T-cell (primary cell): ENCODE results near the gene TLR6. TPM values are rescaled to one million over a fixed set of nuclear protein-coding genes. Genes with fewer than 3 reads are reported as not detected.

Experiments used
- ATAC-seq, 4 experiments: fragments of 200-7000 bp in 3 of 4; fragments of 150-1000 bp in 1 of 4; cut with Tn5 transposase; replicated peaks in 1 of 4; 1 replicate in 3 of 4; 2 replicates in 1 of 4; pipeline ENCODE4 v1.10.0; 2021; ENCODE audit warnings: moderate library complexity in 3 of 4, mild to moderate bottlenecking in 2 of 4, moderate number of reproducible peaks in 1 of 4
- CTCF ChIA-PET, 2 donors: fragments of 300-600 bp; sonication (Branson Sonifier 250); formaldehyde crosslinking; loops; one replicate each; lab custom pipeline; 2022; ENCODE audit warnings: antibody characterized with exemption in 2 of 2; lab: Charles Lee
- POLR2A ChIA-PET, 2 donors: fragments of 300-600 bp; sonication (Branson Sonifier 250); formaldehyde crosslinking; loops; one replicate each; lab custom pipeline; 2022; ENCODE audit warnings: antibody characterized with exemption in 2 of 2; lab: Charles Lee
- DNase-seq, 35 experiments: peaks; one replicate each; pipeline versions ENCODE4 v3.0.0 to v3.0.0-alpha.2; 2013 to 2023
- H3K27ac ChIP-seq: one replicate; pipeline ENCODE4 v1.5.1; 2013; ENCODE audit warnings: low read length
- H3K27me3 ChIP-seq, 2 experiments: replicated peaks in 1 of 2; 1 replicate in 1 of 2; 2 replicates in 1 of 2; pipeline versions ENCODE4 v1.6.1 to v1.7.0; 2013; ENCODE audit warnings: low read length in 1 of 2, mixed read lengths in 1 of 2; ENCODE audit not compliant: control insufficient read depth in 2 of 2, insufficient read depth in 2 of 2; ENCODE audit errors: extremely low read depth in 1 of 2
- H3K36me3 ChIP-seq, 2 donors: 1 replicate in 1 of 2; 2 replicates in 1 of 2; pipeline versions ENCODE4 v1.6.1 to v1.7.0; 2013; ENCODE audit warnings: low read length in 1 of 2; ENCODE audit not compliant: control insufficient read depth in 2 of 2, insufficient read depth in 1 of 2; ENCODE audit errors: extremely low read depth in 1 of 2
- H3K4me1 ChIP-seq, 2 experiments: 1 replicate in 1 of 2; 2 replicates in 1 of 2; pipeline versions ENCODE4 v1.6.1 to v1.7.0; 2013; ENCODE audit warnings: low read length in 2 of 2, mixed read lengths in 1 of 2; ENCODE audit not compliant: insufficient read depth in 2 of 2, control insufficient read depth in 1 of 2; ENCODE audit errors: extremely low read depth in 1 of 2
- H3K4me3 ChIP-seq, 2 donors: 1 replicate in 1 of 2; 2 replicates in 1 of 2; pipeline versions ENCODE4 v1.5.1 to v1.7.0; 2013; ENCODE audit warnings: mild to moderate bottlenecking in 2 of 2, low read length in 1 of 2, moderate library complexity in 1 of 2; ENCODE audit not compliant: control insufficient read depth in 1 of 2; ENCODE audit errors: extremely low read depth in 1 of 2
- H3K9me3 ChIP-seq: 2 replicates; pipeline ENCODE4 v1.7.0; 2013
- H3K27ac Mint-ChIP-seq, 2 donors: one replicate each; pipeline ENCODE4 v1.8.0; 2020 to 2021; ENCODE audit warnings: mild to moderate bottlenecking in 2 of 2, mixed read lengths in 2 of 2
- H3K27me3 Mint-ChIP-seq, 2 donors: one replicate each; pipeline ENCODE4 v1.8.0; 2021 to 2022; ENCODE audit warnings: mixed read lengths in 2 of 2
- H3K36me3 Mint-ChIP-seq: one replicate; pipeline ENCODE4 v1.8.0; 2021; ENCODE audit warnings: mixed read lengths
- H3K4me1 Mint-ChIP-seq, 3 donors: one replicate each; pipeline ENCODE4 v1.8.0; 2020 to 2022; ENCODE audit warnings: mixed read lengths in 3 of 3, mild to moderate bottlenecking in 1 of 3
- H3K4me3 Mint-ChIP-seq, 3 donors: one replicate each; pipeline ENCODE4 v1.8.0; 2020 to 2022; ENCODE audit warnings: mild to moderate bottlenecking in 3 of 3, mixed read lengths in 3 of 3, moderate library complexity in 3 of 3
- H3K9me3 Mint-ChIP-seq, 3 donors: one replicate each; pipeline ENCODE4 v1.8.0; 2020 to 2022; ENCODE audit warnings: mixed read lengths in 3 of 3
- WGBS: methylation state at CpG from one replicate; pipeline ENCODE4 v1.1.5; 2013; ENCODE audit warnings: missing lambda C conversion rate; ENCODE audit not compliant: insufficient coverage; 5-methylcytosine and 5-hydroxymethylcytosine counted together
- total RNA-seq, 35 experiments: library from RNA in 6 of 35; stranded (reverse) in 6 of 35; fragments of 120-200 nt in 1 of 35; gene quantifications; one replicate each; pipeline versions ENCODE4 v1.2.1 to v1.2.4 and lab custom pipeline; 2013 to 2026

Gene TLR6
- total RNA-seq, 5 donors from 2014 or later (not counting 1 experiment from before 2014, with no cell fraction given): 2.3 to 7.7 (median 3.2) TPM

- DNase-seq: no peak
- Histone ChIP-seq H3K27me3 (no peaks in the 10 kb centered on the region), H3K27ac (no peak overlapping the region), H3K4me3 (no peak overlapping the region), H3K9me3 (no peaks in the 10 kb centered on the region), H3K36me3 (no peaks in the 10 kb centered on the region), H3K4me1 (peaks cover 3 to 4% of the 10 kb centered on the region in 2 experiments)
- Mint-ChIP-seq H3K27ac (no peak overlapping the region), H3K9me3 (peaks cover 13 to 16% (median 14%) of the 10 kb centered on the region in 3 donors), H3K4me1 (peaks cover 20 to 35% (median 22%) of the 10 kb centered on the region in 3 donors), H3K36me3 (peaks cover 29% of the 10 kb centered on the region), H3K4me3 (no peak overlapping the region), H3K27me3 (no peaks in the 10 kb centered on the region)
- ATAC-seq: no peak
- CTCF ChIA-PET: interaction anchor here in 1 of 2 donors (1.7 kb wide), 1 partner anchor 27 kb away, joined by 4 read pairs; no protein-coding TSS in a partner anchor
- POLR2A ChIA-PET: interaction anchor here in 1 of 2 donors (0.6 kb wide), 1 partner anchor 11 kb away, joined by 8 read pairs; no protein-coding TSS in a partner anchor
- WGBS: no CpG with 5 or more reads among the region's 4 CpGs
Measured at GRCh38 chr4:38834570-38834969, 22.0 kb downstream of the TLR6 start.

GRCh38 chr4:38832624-38833528 is 23.7 kb downstream of the TLR6 start:
- POLR2A ChIA-PET: no interaction called here
- H3K36me3 ChIP-seq: no peaks in the 10 kb centered on the region
- Mint-ChIP-seq H3K36me3 (peaks cover 27% of the 10 kb centered on the region), H3K27me3 (no peaks in the 10 kb centered on the region), H3K9me3 (peaks cover 13 to 16% (median 14%) of the 10 kb centered on the region in 3 donors), H3K4me3 (no peak overlapping the region), H3K27ac (no peak overlapping the region), H3K4me1 (peaks cover 10 to 23% (median 11%) of the 10 kb centered on the region in 3 donors)
- 94% methylated on average over 6 of the region's 7 CpGs for WGBS
- no peak overlapping the region for H3K27ac ChIP-seq
- H3K27me3 ChIP-seq: no peaks in the 10 kb centered on the region
- H3K9me3 ChIP-seq: no peaks in the 10 kb centered on the region
- no peak for DNase-seq
- CTCF ChIA-PET: interaction anchor here in 1 of 2 donors (1.7 kb wide), 1 partner anchor 28 kb away, joined by 4 read pairs; no protein-coding TSS in a partner anchor
- no peak for ATAC-seq
- H3K4me1 ChIP-seq: peaks cover 0 to 3% of the 10 kb centered on the region in 2 experiments
- no peak overlapping the region for H3K4me3 ChIP-seq

- H3K4me3 Mint-ChIP-seq: no peak overlapping the region
- peaks cover 3 to 16% (median 5%) of the 10 kb centered on the region in 3 donors for H3K4me1 Mint-ChIP-seq
- ChIA-PET CTCF (interaction anchor here in 1 of 2 donors (0.6 kb wide), 1 partner anchor 748 kb away, joined by 9 read pairs; no protein-coding TSS in a partner anchor), POLR2A (no interaction called here)
- Histone ChIP-seq H3K4me1 (peaks cover 0 to 3% of the 10 kb centered on the region in 2 experiments), H3K27ac (no peak overlapping the region), H3K4me3 (no peak overlapping the region), H3K36me3 (no peaks in the 10 kb centered on the region), H3K27me3 (no peaks in the 10 kb centered on the region), H3K9me3 (no peaks in the 10 kb centered on the region)
- no peak for DNase-seq
- peaks cover 30% of the 10 kb centered on the region for H3K36me3 Mint-ChIP-seq
- H3K27ac Mint-ChIP-seq: no peak overlapping the region
- peaks cover 13 to 16% (median 14%) of the 10 kb centered on the region in 3 donors for H3K9me3 Mint-ChIP-seq
- no peaks in the 10 kb centered on the region for H3K27me3 Mint-ChIP-seq
- ATAC-seq: no peak
- 80% methylated on average over 1 of the region's 1 CpG for WGBS
Measured at GRCh38 chr4:38832206-38832605, 24.4 kb downstream of the TLR6 start.

- Mint-ChIP-seq H3K9me3 (peaks cover 13 to 16% (median 14%) of the 10 kb centered on the region in 3 donors), H3K4me3 (no peak overlapping the region), H3K27ac (no peak overlapping the region), H3K27me3 (no peaks in the 10 kb centered on the region), H3K4me1 (peaks cover 0 to 12% (median 0%) of the 10 kb centered on the region in 3 donors), H3K36me3 (peaks cover 33% of the 10 kb centered on the region)
- DNase-seq (no peak), ATAC-seq (no peak)
- Histone ChIP-seq H3K4me3 (no peak overlapping the region), H3K9me3 (no peaks in the 10 kb centered on the region), H3K27ac (no peak overlapping the region), H3K4me1 (peaks cover 0 to 3% of the 10 kb centered on the region in 2 experiments), H3K27me3 (no peaks in the 10 kb centered on the region), H3K36me3 (no peaks in the 10 kb centered on the region)
- ChIA-PET POLR2A (interaction anchor here (0.6 to 0.9 kb wide), 2 partner anchors 12 to 97 kb away, joined by 3 read pairs; no protein-coding TSS in a partner anchor), CTCF (interaction anchor here (0.6 to 1.4 kb wide), 4 partner anchors 35 to 748 kb away, joined by 3 to 9 read pairs (median 4); no protein-coding TSS in a partner anchor)
Measured at GRCh38 chr4:38831653-38832052, 25.0 kb downstream of the TLR6 start.

GRCh38 chr4:38829237-38829636 is 27.4 kb downstream of the TLR6 start:
- Mint-ChIP-seq H3K9me3 (peaks cover under 1 to 6% (median 2%) of the 10 kb centered on the region in 3 donors), H3K27me3 (no peaks in the 10 kb centered on the region), H3K4me3 (no peak overlapping the region), H3K27ac (no peak overlapping the region), H3K36me3 (peaks cover 31% of the 10 kb centered on the region), H3K4me1 (peaks cover 0 to 9% (median 0%) of the 10 kb centered on the region in 3 donors)
- ChIA-PET POLR2A (no interaction called here), CTCF (interaction anchor here in 1 of 2 donors (0.9 kb wide), 1 partner anchor 516 kb away, joined by 3 read pairs; no protein-coding TSS in a partner anchor)
- WGBS: 80% methylated on average over 4 of the region's 5 CpGs
- Histone ChIP-seq H3K27ac (no peak overlapping the region), H3K36me3 (no peaks in the 10 kb centered on the region), H3K4me3 (no peak overlapping the region), H3K9me3 (no peaks in the 10 kb centered on the region), H3K4me1 (peaks cover 0 to 3% of the 10 kb centered on the region in 2 experiments), H3K27me3 (no peaks in the 10 kb centered on the region)
- DNase-seq (no peak), ATAC-seq (no peak)

- H3K27ac ChIP-seq: no peak overlapping the region
- POLR2A ChIA-PET: no interaction called here
- no peaks in the 10 kb centered on the region for H3K36me3 ChIP-seq
- Mint-ChIP-seq H3K4me3 (no peak overlapping the region), H3K4me1 (peaks cover 12 to 19% (median 12%) of the 10 kb centered on the region in 3 donors), H3K9me3 (peaks cover 3 to 8% (median 7%) of the 10 kb centered on the region in 3 donors), H3K27me3 (no peaks in the 10 kb centered on the region), H3K27ac (no peak overlapping the region), H3K36me3 (peaks cover 29% of the 10 kb centered on the region)
- H3K9me3 ChIP-seq: no peaks in the 10 kb centered on the region
- H3K4me1 ChIP-seq: no peaks in the 10 kb centered on the region
- CTCF ChIA-PET: no interaction called here
- ATAC-seq: no peak
- H3K27me3 ChIP-seq: no peaks in the 10 kb centered on the region
- no peak for DNase-seq
- 93% methylated on average over 21 of the region's 27 CpGs for WGBS
- no peak overlapping the region for H3K4me3 ChIP-seq
Measured at GRCh38 chr4:38823766-38824165, 32.9 kb downstream of the TLR6 start.
